ENCODE data around the gene RNF144A.

The RNF144A gene

DNA sequence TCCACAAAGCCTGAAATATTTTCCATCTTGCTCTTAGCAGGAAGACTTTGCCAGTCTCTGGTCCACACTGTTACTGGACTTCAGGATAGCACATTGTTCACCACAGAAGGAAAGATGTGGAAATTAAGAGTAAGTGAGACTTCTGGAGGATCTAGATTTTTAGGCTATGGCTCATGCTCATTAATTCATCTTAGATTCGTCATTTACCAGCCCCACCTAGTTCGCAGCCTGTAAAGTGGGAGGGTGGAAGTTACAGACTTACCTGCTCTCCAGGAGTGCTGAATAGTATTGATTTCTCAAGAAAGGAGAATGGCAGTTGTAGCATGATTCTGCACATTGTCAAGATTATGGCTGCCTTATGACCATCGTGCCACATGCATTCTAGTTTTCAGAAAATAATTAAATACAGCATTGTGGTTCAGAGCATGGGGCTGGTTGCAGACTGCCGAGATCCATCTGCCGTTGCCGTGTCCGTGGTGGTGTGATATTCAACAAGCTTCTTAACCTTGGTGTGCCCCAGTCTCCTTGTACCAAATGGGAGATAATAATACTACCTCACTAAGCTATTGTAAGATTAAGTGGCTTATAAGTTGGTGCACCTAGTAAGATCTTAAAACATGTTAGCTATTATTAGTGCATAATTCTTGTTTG is 56.8 kb downstream of the RNF144A start:
- no peak overlapping the region for H3K4me3 ChIP-seq (ENCODE audit: low read depth, low read length)
- TF ChIP-seq, protein P1, sequence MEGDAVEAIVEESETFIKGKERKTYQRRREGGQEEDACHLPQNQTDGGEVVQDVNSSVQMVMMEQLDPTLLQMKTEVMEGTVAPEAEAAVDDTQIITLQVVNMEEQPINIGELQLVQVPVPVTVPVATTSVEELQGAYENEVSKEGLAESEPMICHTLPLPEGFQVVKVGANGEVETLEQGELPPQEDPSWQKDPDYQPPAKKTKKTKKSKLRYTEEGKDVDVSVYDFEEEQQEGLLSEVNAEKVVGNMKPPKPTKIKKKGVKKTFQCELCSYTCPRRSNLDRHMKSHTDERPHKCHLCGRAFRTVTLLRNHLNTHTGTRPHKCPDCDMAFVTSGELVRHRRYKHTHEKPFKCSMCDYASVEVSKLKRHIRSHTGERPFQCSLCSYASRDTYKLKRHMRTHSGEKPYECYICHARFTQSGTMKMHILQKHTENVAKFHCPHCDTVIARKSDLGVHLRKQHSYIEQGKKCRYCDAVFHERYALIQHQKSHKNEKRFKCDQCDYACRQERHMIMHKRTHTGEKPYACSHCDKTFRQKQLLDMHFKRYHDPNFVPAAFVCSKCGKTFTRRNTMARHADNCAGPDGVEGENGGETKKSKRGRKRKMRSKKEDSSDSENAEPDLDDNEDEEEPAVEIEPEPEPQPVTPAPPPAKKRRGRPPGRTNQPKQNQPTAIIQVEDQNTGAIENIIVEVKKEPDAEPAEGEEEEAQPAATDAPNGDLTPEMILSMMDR (IDR thresholded peaks at IDR 0.05; ENCODE audit: insufficient read depth, low read depth, low read length, missing control alignments) = no peak
- no peak for DNase-seq (ENCODE audit: low read depth)

DNA sequence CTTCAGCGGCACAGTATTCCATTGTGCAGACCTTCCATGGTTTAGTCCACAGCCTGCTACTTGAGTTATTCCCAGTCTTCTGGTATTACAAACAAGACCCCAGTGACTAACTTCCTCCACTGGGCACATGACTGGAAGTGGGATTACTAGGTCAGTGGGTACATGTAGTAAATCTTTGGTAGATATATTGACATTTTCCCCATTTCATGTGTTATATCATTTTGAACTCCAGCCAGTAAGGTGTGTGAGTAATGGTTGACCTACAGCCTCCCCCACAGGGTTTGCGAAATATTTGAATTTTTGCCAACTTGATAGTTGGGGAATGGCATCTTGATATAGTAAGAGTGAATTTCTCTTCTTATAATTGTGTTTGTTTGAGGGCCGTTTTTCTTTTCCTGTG is 58.8 kb downstream of the RNF144A start:
- TF ChIP-seq, protein P1 (IDR thresholded peaks at IDR 0.05; ENCODE audit: insufficient read depth, low read depth, low read length, missing control alignments) = no peak
- no peak for DNase-seq (ENCODE audit: low read depth)
- H3K4me3 ChIP-seq (ENCODE audit: low read depth, low read length) = no peak overlapping the region

DNA sequence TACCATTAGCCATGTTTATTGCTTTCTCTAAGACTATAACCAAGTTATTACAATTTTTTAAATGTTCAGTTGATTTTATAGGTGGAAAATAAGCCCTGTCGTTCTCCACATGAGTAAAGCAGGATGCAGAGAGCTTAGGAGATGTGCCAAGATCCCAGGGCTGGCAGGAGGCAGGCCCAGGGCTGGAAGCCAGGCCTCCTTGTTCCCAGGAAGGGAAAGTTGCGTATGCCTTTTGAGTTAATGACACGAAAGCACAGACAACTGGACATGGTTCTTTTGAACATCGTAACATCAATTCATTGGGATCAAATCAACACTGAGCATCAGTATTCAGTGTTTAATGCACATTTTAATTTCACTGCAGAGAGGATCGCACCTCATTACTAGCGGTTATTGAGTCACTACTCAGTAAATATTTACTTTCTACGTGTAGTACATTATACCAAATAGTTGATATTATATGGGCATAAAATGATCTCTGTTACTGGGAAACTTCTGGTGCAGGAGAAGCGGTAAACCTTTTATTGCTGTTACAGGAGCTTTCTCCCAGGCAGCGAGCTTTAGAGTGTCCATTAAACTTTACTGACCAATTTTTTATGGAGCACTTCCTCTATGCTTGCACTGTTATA is 60.0 kb downstream of the RNF144A start:
- no peak for DNase-seq (ENCODE audit: low read depth)
- TF ChIP-seq, protein P1 (IDR thresholded peaks at IDR 0.05; ENCODE audit: insufficient read depth, low read depth, low read length, missing control alignments) = no peak
- no peak overlapping the region for H3K4me3 ChIP-seq (ENCODE audit: low read depth, low read length)

DNA sequence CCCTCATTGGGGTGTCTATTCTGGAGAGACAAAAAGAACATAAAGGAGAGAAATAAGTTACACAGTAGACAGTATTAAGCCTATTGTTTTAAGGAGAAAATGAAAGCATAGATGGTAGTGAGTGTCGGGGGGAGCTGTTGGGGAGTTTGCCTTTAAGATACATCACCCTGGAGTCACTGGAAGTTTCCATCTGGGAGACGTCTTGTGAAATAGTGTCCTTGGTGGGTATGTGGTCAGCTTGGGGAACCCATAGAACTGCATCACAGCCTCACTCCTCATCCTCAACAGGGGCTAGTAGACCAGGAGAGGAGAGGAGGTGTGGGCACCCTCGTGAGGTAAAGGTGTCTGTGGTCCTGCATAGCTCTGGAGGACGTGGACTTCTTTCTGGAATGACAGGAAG is 60.6 kb downstream of the RNF144A start:
- TF ChIP-seq, protein P1 (IDR thresholded peaks at IDR 0.05; ENCODE audit: insufficient read depth, low read depth, low read length, missing control alignments) = no peak
- no peak overlapping the region for H3K4me3 ChIP-seq (ENCODE audit: low read depth, low read length)
- DNase-seq (ENCODE audit: low read depth) = no peak

DNA sequence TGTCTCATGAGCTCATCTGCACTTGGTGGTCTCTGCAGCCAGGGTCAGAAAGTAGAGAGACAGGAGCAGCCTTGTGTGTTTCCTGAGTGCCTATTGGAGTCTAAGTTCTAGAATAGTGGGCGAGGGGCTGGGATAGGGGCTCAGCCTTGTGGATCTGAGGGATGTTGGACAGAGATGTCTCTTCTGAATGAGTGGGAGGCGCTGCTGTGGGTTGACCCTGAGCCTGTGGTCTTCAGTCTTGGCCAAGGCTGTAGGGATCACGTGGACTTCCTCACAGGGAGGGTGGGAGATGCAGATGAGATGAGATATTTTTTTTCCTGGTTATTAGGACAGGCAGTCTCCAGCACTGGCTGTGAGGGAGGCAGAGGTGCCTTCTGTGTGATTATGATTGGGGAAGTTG is 61.8 kb downstream of the RNF144A start:
- DNase-seq (ENCODE audit: low read depth) = no peak
- no peak overlapping the region for H3K4me3 ChIP-seq (ENCODE audit: low read depth, low read length)
- TF ChIP-seq, protein P1 (IDR thresholded peaks at IDR 0.05; ENCODE audit: insufficient read depth, low read depth, low read length, missing control alignments) = no peak

DNA sequence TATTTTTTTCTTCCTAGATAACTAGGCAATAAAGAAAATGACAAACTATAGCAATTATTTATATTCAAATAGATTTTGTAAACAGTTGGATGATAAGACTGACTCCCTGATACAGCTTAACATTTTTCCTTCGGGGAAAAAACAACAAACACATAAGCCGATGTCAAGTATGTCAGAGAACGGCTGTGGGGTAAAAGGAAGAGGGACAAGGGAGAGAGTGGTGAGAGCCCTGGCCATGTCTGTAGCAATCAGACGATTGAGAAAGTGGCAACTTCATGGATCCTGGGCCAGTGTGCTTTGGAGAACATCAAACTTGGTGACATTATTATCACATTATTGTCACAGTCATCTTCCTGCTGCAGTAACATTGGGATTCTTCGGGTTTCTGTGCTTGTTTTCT is 65.2 kb downstream of the RNF144A start:
- TF ChIP-seq, protein P1 (IDR thresholded peaks at IDR 0.05; ENCODE audit: insufficient read depth, low read depth, low read length, missing control alignments) = no peak
- no peak for DNase-seq (ENCODE audit: low read depth)
- H3K4me3 ChIP-seq (ENCODE audit: low read depth, low read length) = no peak overlapping the region

Data from GM12865 (cell line).